ENCODE measurements around the gene CYP27A1. TPM values are rescaled to one million over a fixed set of nuclear protein-coding genes. Genes with fewer than 3 reads are reported as not detected.

Gene CYP27A1
- total and polyA plus RNA-seq, 4 donors: 38.3 to 110 (median 77.1) TPM

DNA sequence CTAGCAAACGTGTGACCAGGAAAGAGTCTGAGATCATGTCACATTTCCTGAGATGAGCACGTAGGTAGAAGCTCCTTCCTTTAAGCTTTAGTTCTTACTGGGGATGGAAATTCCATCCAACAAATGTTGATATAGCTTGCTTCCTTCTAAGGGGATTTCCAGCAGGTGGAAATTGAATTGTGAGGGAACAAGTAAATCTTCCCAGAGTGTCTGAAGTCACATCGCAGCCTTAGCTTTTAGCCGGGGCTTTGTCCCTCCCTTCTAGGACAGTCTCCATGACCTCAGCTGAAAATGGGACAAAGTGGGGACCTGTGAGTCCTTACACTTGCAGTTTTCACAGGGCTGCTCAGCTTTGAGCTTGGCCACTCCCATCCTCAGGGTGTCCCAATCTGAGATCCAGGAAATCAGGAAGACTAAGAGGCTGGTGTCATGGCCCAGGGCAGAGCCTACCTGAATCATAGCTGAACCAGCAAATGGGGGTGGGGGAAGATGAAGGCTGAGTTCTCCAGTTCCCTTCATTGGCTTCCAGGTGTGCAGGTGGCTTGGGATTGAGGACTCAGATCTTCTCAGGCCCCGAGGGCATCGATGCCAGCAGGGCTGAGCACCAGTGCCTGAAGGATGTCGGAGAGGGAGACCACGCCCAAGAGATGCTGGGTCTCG, 41.4 kb downstream of the CYP27A1 start:
- TF ChIP-seq, protein P1, sequence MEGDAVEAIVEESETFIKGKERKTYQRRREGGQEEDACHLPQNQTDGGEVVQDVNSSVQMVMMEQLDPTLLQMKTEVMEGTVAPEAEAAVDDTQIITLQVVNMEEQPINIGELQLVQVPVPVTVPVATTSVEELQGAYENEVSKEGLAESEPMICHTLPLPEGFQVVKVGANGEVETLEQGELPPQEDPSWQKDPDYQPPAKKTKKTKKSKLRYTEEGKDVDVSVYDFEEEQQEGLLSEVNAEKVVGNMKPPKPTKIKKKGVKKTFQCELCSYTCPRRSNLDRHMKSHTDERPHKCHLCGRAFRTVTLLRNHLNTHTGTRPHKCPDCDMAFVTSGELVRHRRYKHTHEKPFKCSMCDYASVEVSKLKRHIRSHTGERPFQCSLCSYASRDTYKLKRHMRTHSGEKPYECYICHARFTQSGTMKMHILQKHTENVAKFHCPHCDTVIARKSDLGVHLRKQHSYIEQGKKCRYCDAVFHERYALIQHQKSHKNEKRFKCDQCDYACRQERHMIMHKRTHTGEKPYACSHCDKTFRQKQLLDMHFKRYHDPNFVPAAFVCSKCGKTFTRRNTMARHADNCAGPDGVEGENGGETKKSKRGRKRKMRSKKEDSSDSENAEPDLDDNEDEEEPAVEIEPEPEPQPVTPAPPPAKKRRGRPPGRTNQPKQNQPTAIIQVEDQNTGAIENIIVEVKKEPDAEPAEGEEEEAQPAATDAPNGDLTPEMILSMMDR (IDR thresholded peaks at IDR 0.05; ENCODE audit: control extremely low read depth, extremely low read depth): no peak
- H3K4me1 ChIP-seq (ENCODE audit: control insufficient read depth in 5 of 5, insufficient read depth in 5 of 5, low read length in 5 of 5): no peaks in the 10 kb centered on the region
- H3K27me3 ChIP-seq (ENCODE audit: control insufficient read depth in 3 of 3, insufficient read depth in 3 of 3, low read length in 2 of 3): peaks cover 0 to 2% (median 0%) of the 10 kb centered on the region in 3 donors
- H3K9ac ChIP-seq (ENCODE audit: insufficient read depth in 1 of 2, low read length in 2 of 2): no peak overlapping the region
- no peak overlapping the region for H3K27ac ChIP-seq (ENCODE audit: low read depth in 1 of 2, low read length in 1 of 2)
- no peak for DNase-seq
- no peaks in the 10 kb centered on the region for H3K9me3 ChIP-seq (ENCODE audit: control insufficient read depth in 4 of 4, insufficient read depth in 3 of 4, low read length in 3 of 4)
- peaks cover 0 to 3% (median 0%) of the 10 kb centered on the region in 4 donors for H3K36me3 ChIP-seq (ENCODE audit: control insufficient read depth in 4 of 4, insufficient read depth in 4 of 4, low read length in 4 of 4)
- ATAC-seq (ENCODE audit: insufficient read depth, low FRiP score): no peak
- 77 to 81% methylated on average over 9 of the region's 9 CpGs for WGBS, 2 donors
- no peak overlapping the region for H3K4me3 ChIP-seq

DNA sequence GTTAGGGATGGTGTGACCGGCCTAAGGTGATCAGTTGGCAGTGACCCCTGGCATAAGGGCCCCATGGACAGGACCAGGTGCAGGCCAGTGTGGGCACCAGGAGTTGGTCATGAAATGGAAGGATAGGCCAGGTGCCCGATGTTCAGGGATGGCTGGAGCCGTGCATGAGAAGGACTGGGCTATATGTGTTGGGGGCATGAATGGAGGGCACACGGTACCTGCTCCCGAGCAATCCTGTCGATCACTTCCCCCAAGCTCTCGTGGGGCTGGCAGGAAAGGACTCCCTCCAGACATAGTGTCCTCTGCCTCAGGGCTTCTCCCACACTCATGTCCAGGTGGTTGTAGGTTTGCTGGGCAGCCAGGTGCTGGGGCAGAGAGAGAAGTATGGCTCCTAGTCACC, 42.1 kb downstream of the CYP27A1 start:
- 92 to 93% methylated on average over 5 to 7 of the region's 7 CpGs for WGBS, 2 donors
- Histone ChIP-seq H3K9ac (ENCODE audit: insufficient read depth in 1 of 2, low read length in 2 of 2) (no peak overlapping the region), H3K4me1 (ENCODE audit: control insufficient read depth in 5 of 5, insufficient read depth in 5 of 5, low read length in 5 of 5) (no peaks in the 10 kb centered on the region), H3K4me3 (no peak overlapping the region), H3K27me3 (ENCODE audit: control insufficient read depth in 3 of 3, insufficient read depth in 3 of 3, low read length in 2 of 3) (peaks cover 0 to 2% (median 0%) of the 10 kb centered on the region in 3 donors), H3K27ac (ENCODE audit: low read depth in 1 of 2, low read length in 1 of 2) (no peak overlapping the region), H3K36me3 (ENCODE audit: control insufficient read depth in 4 of 4, insufficient read depth in 4 of 4, low read length in 4 of 4) (no peaks in the 10 kb centered on the region), H3K9me3 (ENCODE audit: control insufficient read depth in 4 of 4, insufficient read depth in 3 of 4, low read length in 3 of 4) (no peaks in the 10 kb centered on the region)
- ATAC-seq (ENCODE audit: insufficient read depth, low FRiP score): no peak
- no peak for DNase-seq
- TF ChIP-seq, protein P1 (IDR thresholded peaks at IDR 0.05; ENCODE audit: control extremely low read depth, extremely low read depth): no peak

DNA sequence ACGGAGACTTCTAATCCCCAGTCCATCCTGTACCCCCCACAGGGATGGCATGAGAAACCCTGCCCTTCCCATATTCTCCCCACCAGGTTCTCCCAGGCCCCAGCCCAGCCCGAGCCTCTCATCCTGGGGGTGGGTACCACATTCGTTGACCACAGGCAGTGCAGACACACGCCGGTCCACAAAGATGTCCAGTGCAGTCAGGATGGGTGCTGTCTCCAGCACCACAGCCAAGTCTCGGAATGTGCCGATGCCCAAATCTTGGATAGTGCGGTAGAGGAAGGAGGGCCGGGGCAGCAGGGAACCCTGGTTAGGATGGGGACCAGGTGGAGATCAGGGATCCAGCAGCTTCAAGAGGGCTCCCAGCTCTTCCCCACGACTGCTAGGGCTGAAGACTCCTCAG, 44.8 kb downstream of the CYP27A1 start:
- H3K27me3 ChIP-seq (ENCODE audit: control insufficient read depth in 3 of 3, insufficient read depth in 3 of 3, low read length in 2 of 3): peaks cover 0 to 2% (median 0%) of the 10 kb centered on the region in 3 donors
- H3K9me3 ChIP-seq (ENCODE audit: control insufficient read depth in 4 of 4, insufficient read depth in 3 of 4, low read length in 3 of 4): no peaks in the 10 kb centered on the region
- TF ChIP-seq, protein P1 (IDR thresholded peaks at IDR 0.05; ENCODE audit: control extremely low read depth, extremely low read depth): no peak
- H3K27ac ChIP-seq (ENCODE audit: low read depth in 1 of 2, low read length in 1 of 2): no peak overlapping the region
- WGBS, 2 donors: 88% methylated on average over 10 of the region's 10 CpGs
- DNase-seq: no peak
- H3K9ac ChIP-seq (ENCODE audit: insufficient read depth in 1 of 2, low read length in 2 of 2): no peak overlapping the region
- H3K4me1 ChIP-seq (ENCODE audit: control insufficient read depth in 5 of 5, insufficient read depth in 5 of 5, low read length in 5 of 5): no peaks in the 10 kb centered on the region
- H3K4me3 ChIP-seq: no peak overlapping the region
- H3K36me3 ChIP-seq (ENCODE audit: control insufficient read depth in 4 of 4, insufficient read depth in 4 of 4, low read length in 4 of 4): no peaks in the 10 kb centered on the region
- ATAC-seq (ENCODE audit: insufficient read depth, low FRiP score): no peak

All from lung (tissue), 12 donors.